ENCODE results near the gene UPK3B.
"Not testable (repeated sequence)": the region's sequence is repeated elsewhere in the genome, so short reads cannot be mapped to it uniquely, and the experiment has no call there.

GRCh38 chr7:76484456-76484855 is 25.9 kb upstream of the UPK3B start:
- not testable (repeated sequence) for TF ChIP-seq SRF (CRISPR knock-in tag; IDR thresholded peaks at IDR 0.05); DMBX1 (CRISPR knock-in tag; IDR thresholded peaks at IDR 0.05; ENCODE audit: borderline replicate concordance); ZNF121 (CRISPR knock-in tag; conservative IDR thresholded peaks at IDR 0.05); SMC3 (conservative IDR thresholded peaks at IDR 0.05; ENCODE audit: insufficient read depth, low read depth, low read length); ZEB2 (IDR thresholded peaks at IDR 0.05); ARID2 (IDR thresholded peaks at IDR 0.05); ZFPM2 (CRISPR knock-in tag; IDR thresholded peaks at IDR 0.05); EZH2 (IDR thresholded peaks at IDR 0.05; ENCODE audit: borderline replicate concordance, low read depth, low read length); RBM22 (IDR thresholded peaks at IDR 0.05; ENCODE audit: low read depth, low read length, poor library complexity, severe bottlenecking); NCOA1 (IDR thresholded peaks at IDR 0.05; ENCODE audit: low read depth); ZNF655 (CRISPR knock-in tag; IDR thresholded peaks at IDR 0.05)
- TF ChIP-seq, protein P1, sequence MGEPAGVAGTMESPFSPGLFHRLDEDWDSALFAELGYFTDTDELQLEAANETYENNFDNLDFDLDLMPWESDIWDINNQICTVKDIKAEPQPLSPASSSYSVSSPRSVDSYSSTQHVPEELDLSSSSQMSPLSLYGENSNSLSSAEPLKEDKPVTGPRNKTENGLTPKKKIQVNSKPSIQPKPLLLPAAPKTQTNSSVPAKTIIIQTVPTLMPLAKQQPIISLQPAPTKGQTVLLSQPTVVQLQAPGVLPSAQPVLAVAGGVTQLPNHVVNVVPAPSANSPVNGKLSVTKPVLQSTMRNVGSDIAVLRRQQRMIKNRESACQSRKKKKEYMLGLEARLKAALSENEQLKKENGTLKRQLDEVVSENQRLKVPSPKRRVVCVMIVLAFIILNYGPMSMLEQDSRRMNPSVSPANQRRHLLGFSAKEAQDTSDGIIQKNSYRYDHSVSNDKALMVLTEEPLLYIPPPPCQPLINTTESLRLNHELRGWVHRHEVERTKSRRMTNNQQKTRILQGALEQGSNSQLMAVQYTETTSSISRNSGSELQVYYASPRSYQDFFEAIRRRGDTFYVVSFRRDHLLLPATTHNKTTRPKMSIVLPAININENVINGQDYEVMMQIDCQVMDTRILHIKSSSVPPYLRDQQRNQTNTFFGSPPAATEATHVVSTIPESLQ (CRISPR knock-in tag; IDR thresholded peaks at IDR 0.05): not testable (repeated sequence)
- TF ChIP-seq, protein P2, sequence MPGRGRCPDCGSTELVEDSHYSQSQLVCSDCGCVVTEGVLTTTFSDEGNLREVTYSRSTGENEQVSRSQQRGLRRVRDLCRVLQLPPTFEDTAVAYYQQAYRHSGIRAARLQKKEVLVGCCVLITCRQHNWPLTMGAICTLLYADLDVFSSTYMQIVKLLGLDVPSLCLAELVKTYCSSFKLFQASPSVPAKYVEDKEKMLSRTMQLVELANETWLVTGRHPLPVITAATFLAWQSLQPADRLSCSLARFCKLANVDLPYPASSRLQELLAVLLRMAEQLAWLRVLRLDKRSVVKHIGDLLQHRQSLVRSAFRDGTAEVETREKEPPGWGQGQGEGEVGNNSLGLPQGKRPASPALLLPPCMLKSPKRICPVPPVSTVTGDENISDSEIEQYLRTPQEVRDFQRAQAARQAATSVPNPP (IDR thresholded peaks at IDR 0.05; ENCODE audit: borderline replicate concordance, insufficient read depth, insufficient read length): not testable (repeated sequence)

Measured in K562 (cell line).